LHCN-M2 (cell line): Measurements from ENCODE around the gene WDHD1. TPM values are rescaled to one million over a fixed set of nuclear protein-coding genes. Genes with fewer than 3 reads are reported as not detected.
A peak's percentile ranks its signal among the peaks of the same experiment; 100 is the strongest.
"Not testable (repeated sequence)": the region's sequence is repeated elsewhere in the genome, so short reads cannot be mapped to it uniquely, and the experiment has no call there.

Source experiments
- DNase-seq: peaks from one replicate; pipeline ENCODE4 v3.0.0-alpha.2; 2012; ENCODE audit warnings: low read depth
- polyA plus RNA-seq: library from polyadenylated mRNA; unstranded; fragments of >200 nt; gene quantifications from one replicate; pipeline ENCODE4 v1.2.1, GENCODE V29; 2012; ENCODE audit warnings: missing spikeins
- total RNA-seq: library from RNA; depleted of rRNA; stranded (reverse); fragments of >200 nt; gene quantifications from 2 replicates; pipeline ENCODE4 v1.2.3, GENCODE V29; 2014; rRNA removed

WDHD1 gene, protein sequence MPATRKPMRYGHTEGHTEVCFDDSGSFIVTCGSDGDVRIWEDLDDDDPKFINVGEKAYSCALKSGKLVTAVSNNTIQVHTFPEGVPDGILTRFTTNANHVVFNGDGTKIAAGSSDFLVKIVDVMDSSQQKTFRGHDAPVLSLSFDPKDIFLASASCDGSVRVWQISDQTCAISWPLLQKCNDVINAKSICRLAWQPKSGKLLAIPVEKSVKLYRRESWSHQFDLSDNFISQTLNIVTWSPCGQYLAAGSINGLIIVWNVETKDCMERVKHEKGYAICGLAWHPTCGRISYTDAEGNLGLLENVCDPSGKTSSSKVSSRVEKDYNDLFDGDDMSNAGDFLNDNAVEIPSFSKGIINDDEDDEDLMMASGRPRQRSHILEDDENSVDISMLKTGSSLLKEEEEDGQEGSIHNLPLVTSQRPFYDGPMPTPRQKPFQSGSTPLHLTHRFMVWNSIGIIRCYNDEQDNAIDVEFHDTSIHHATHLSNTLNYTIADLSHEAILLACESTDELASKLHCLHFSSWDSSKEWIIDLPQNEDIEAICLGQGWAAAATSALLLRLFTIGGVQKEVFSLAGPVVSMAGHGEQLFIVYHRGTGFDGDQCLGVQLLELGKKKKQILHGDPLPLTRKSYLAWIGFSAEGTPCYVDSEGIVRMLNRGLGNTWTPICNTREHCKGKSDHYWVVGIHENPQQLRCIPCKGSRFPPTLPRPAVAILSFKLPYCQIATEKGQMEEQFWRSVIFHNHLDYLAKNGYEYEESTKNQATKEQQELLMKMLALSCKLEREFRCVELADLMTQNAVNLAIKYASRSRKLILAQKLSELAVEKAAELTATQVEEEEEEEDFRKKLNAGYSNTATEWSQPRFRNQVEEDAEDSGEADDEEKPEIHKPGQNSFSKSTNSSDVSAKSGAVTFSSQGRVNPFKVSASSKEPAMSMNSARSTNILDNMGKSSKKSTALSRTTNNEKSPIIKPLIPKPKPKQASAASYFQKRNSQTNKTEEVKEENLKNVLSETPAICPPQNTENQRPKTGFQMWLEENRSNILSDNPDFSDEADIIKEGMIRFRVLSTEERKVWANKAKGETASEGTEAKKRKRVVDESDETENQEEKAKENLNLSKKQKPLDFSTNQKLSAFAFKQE
- total RNA-seq = 25.5 and 26.4 TPM in 2 replicates
- 4.5 TPM for polyA plus RNA-seq

DNA sequence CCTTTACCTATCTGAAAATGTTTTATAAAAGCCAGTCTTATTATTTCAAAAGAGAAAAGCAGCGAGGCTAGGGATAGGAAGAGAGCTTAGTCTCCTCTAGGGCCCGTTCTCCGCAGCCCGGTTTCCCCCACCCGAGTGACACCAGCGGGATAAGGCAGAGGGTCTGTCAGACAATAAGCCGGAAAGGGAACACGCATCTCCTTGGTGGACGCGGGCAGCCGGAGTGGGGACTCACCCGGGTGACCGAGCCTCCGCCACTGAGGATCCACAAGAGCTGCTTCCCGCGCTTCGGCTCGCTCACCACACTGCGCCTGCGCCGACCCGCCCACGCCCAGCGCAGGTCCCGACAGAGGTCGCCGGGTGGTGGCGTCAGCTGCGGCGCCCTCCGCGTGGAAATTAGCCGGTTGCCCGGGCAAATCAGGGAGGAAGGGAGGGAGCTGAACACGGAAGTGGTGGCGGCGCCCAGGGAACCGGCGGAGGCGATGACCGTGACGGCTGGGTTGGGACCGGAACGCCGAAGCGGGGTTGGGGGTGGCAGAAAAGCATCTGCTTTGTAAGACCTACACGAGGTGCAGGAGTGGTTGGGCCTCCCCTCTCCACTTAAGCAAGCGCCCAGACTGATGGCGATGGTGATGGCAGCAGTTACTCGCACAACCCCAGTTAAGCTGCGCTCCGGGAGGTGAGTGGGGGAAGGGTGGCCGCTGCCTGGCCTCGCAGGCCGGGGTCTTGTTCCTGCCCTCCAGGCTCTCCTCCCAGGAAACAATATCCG, at the start of gene WDHD1, which contains the start of gene SOCS4:
Gene WDHD1, minus strand, starts transcription at position 307 of the 769 bp plus-strand sequence. CDS start 312 bp downstream, outside the sequence.
Gene SOCS4, plus strand, starts transcription at position 444 of the 769 bp plus-strand sequence. CDS start 15,806 bp downstream, outside the sequence.
- DNase-seq = peak; percentile 92

DNA sequence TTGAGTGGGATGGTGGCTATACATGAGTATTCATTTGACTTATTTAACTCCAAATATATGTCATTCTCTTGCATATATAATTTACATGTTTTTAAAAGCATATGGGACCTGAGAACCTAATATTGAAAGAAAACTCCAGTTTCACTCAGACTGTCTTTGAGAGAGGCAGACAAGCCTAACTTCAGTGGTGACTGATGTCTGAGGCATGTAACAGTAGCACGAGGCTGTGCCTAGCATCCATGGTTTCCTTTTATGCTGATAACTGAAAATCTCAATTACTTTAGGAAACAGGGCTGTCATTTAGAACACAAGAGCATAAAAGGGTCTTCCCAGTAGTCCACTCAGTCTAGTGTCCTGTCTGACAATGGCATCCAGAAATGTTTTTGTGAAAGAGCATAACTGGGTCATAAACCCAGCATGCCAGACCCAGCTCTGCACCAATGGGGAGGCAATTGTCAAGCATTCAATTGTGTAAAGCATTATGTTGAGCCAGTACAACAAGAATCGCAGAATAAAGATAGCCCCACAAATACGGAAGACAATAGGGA, 48.8 kb upstream of the WDHD1 start:
- no peak for DNase-seq

DNA sequence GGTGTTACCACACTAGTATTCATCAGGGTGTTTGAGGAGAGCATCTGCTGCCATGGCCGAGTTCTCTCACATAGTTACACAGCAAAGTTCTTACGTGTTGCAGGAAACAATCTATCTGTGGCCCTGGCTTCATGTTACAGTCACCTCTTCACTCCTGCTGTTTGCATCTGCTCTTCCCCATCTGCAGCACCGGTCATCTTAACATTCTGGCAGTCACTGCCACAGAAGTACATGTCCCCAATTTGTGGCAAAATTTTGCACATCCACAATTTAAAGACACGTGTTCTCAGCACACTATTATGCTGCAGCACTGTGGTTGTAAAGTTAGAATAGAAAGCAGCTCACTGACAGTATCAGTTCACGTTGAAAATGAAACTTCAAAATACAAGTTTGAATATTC, 47.8 kb upstream of the WDHD1 start:
- DNase-seq = no peak

DNA sequence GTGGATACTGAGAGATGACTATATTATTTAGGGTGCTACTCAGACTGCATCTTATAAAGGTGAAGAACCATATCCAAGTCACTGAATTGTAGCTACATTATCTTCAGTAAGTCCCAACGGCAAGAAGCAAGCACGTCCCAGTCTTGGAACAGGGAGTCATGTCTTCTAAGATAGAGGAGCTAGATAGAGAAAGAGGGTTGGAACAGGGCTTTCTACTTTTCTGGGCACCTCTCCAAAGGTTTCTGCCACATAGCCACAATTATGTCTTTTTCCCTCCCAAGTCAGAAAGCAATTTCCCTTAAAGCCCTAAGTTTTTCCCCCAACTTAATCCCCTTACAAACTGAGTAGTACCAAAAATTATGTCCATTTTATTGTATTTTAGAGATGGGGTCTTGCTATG, 47.0 kb upstream of the WDHD1 start:
- DNase-seq = peak; percentile 66

DNA sequence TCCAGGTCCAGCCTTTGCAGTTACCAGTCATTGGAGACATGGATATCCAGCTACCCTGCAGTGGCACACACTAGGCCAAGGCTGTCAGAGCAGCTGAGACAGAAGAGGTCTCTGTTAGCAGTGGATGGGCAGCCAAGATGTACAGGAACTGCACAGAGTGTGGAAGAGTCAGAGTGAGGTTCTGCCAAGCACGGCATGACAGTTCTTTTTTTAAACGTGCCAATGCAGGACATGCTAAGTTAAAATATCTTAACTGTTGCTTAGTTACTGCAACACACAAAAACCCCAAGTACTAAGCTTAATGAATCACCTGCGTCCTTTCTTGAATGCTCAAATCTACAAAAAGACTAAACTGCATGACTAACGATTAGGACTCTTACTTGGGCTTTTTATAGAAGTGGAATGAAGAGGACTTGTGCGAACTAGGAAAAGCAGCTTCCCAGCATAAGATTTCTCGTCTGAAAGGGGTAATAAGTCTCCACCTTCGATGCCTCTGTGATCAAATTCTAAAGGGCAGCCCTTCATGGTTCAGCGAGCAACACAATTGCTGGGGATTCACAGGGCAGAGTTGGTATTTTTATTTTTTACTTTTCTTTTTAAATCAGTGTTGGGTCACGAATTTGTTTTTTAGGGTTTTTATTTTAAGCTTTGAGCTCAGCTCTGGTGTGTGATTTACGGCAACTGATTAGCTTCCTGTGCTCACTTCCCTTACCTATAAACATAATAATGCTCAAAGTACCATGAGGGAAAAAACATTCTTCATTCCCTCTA, 45.2 kb upstream of the WDHD1 start:
- DNase-seq = peak; percentile 97

DNA sequence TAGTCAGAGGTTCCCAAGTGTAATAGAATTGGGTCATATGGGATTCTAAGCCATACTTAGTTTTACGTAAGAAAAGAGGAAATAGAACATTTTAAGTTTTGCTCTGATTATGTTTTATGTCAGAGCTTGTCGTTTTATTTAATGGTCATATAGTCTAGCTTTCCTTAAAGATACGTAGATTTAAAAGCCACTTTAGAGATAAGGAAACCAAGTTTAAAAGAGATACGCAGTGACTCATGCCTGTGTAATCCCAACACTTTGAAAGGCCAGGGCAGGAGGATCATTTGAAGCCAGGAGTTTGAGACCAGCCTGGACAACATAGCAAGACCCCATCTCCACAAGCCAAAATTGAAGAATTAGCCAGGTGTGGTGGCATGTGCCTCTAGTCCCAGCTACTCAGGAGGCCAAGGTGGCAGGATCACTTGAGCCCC, 44.1 kb upstream of the WDHD1 start:
- DNase-seq = no peak

DNA sequence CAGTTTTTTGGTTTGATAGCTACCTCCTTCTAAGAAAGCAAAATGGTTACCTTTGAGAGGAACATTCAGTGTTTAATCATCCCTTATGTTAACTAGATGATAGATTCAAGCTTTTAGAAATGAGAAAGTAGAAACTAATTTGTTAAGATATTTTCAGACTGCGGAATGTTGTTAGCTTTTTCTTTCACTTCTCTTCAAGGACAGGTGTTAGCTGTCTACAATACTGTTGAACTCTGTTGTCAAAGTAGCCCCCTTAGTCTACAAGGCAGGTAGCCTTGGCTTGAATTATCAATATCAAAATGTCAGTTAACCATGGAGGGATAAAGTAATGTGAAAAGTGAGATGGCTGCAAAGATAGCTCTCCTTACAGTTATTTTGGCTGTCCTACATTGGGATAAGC, 39.3 kb upstream of the WDHD1 start:
- no peak for DNase-seq

DNA sequence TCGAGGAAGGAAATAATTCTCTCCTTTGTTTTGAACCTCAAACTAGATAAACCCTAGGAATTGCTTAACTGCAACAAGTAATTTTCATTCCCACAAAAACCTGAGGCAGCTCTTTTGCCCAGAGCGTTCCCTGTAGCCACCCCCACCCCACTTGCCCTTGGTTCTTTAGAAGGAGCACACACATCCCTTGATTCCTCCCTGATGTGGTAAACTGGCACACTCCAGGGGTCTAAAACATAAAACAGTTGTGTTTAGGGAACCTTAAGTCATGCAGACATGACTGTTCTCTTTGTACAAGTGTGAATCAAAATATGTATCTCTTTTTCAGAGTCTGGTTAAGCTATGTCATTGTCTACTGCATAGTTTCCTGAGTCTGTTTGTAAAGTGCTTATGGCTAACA, 38.5 kb upstream of the WDHD1 start:
- no peak for DNase-seq

DNA sequence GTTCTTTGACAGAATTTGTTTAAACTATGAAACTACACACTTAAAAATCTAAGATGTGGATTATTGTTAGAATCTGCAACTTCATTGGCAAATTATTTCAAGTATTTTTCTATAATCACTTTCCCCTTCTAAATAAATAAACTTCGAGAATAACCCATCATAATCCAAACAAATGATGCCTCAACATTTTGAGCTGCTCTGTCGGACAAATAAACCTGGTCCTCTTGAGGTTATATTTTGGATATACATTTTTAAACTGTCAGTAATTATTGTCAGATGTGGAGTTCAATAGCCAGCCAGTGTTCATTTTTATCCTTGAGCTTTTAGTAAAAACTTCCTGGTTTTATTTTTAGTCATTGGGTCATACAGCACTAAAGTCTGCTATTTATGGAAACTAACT, 38.0 kb upstream of the WDHD1 start:
- not testable (repeated sequence) for DNase-seq

DNA sequence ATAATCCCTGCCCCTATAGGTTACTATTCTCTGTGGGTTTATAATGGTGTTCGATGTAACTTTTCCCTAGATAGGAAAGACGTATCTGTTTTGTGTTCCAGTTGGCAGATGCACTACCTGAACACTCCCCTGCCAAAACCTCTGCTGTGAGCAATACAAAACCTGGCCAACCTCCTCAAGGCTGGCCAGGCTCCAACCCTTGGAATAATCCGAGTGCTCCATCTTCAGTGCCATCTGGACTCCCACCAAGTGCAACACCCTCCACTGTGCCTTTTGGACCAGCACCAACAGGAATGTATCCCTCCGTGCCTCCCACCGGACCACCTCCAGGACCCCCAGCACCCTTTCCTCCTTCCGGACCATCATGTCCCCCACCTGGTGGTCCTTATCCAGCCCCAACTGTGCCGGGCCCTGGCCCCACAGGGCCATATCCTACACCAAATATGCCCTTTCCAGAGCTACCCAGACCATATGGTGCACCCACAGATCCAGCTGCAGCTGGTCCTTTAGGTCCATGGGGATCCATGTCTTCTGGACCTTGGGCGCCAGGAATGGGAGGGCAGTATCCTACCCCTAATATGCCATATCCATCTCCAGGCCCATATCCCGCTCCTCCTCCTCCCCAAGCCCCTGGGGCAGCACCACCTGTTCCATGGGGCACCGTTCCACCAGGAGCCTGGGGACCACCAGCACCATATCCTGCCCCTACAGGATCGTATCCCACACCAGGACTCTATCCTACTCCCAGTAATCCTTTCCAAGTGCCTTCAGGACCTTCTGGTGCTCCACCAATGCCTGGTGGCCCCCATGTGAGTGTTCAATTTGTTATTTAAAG, 35.8 kb upstream of the WDHD1 start:
- no peak for DNase-seq

DNA sequence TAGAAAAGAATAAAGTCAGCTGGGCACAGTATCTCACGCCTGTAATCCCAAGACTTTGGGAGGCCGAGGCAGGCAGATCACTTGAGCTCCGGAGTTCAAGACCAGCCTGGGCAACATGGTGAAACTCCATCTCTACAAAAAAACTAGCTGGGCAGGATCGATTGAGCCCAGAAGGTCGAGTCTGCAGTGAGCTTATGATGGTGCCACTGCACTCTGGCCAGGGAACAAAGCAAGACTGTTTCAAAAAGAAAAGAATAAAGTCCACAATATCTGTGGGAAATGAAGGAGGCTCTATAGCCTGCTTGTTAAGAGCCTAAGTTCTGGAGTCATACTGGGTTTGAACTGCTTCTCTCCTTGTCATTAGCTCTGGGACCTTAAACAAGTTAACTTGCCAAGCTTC, 32.4 kb upstream of the WDHD1 start:
- no peak for DNase-seq

DNA sequence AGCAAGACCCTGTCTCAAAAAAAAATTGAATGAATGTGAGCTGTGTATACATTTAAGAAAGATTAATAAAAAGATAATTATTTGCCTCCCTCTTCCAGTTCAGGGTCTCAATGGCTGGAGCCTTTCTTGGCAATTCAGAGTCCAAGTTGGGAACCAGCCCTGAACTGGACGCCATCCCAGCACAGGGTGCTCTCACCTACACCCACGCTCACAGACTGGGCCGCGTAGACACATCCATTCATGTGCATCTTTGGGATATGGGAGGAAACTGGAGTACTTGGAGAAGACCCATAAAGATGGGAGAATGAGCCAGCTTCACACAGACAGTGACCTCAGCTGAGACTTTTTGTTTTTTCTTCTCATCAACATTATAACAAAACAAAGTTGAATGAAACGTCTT, 31.0 kb upstream of the WDHD1 start:
- DNase-seq = no peak

DNA sequence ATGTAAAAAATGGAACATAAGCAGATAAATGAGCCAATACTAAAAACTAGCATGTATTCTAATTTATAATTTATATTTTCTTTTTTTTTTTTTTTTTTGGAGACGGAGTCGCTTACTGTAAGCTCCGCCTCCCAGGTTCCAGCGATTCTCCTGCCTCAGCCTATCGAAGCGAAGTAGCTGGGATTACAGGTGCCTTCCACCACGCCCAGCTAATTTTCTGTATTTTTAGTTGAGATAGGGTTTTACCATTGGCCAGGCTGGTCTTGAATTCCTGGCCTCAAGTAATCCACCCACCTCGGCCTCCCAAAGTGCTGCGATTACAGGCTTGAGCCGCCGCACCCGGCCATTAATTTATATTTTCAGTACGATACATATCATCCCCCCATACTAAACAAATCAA, 27.2 kb upstream of the WDHD1 start:
- no peak for DNase-seq

DNA sequence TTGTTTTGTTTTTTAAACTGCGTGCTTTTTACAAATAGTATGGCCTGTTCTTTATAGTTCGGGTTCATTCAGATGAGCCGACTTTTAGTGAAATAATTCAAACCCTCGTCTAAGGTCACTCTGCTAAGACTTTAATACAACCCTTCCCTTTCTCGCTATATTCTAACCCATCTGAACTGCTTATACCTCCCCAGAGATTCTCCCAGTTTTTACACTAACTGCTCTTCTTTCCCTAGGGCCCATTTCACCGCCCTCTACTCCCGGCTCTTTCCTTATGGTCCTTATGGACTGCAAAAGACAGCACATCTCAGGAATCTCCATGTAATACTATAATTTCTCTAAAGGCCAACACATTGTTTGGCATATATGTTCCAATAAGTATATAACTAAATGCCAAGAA, 26.6 kb upstream of the WDHD1 start:
- DNase-seq = no peak

DNA sequence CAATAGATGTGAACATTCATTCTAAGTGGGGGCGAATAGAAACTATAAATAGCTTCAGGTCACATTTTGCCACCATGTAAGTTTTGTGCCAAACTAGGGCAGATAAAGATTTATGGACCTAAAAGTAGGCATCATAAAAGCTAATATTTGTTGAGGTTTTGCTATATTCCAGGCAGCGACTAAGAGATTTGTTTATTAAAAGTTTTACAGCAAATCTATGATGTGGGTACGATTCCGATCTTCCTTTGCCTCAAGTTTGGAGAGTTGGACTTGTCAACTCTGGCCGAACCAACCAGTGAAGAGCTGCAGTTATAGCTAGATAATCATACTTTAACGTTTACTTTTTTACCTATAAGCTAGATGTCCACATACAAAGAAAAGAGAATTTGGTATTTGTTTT, 26.1 kb upstream of the WDHD1 start:
- DNase-seq = no peak

DNA sequence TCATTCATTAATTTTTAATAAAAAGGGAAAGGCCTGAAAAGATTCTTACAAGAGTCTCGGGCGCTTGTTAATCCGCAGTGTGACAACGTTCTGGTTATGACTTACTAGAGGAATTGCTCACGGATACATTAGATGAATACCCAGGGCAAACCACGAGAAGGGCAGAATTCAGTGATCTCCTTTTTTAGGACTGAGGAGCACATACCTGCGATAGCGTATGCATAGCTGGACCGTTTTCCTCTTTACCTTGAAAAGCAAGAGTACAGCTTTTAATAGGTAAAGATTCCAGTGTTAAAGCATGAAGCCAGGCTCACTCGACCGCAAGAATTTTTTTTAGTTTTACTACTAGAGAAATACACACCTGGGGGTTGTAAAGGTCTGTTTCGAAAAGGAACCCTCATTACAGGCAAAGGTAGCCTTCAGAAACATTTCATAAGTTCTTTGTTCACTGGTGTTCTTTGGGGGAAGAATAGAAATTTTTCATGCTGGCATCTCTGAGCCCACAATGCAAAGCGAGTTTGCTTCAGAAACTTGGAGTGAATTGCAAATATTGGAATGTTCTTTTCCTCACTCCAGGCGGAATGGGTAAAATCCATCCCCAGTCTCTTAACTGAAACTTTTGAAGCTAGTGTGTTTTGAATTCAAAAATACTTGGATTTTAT, 25.5 kb upstream of the WDHD1 start:
- DNase-seq = peak; percentile 31

DNA sequence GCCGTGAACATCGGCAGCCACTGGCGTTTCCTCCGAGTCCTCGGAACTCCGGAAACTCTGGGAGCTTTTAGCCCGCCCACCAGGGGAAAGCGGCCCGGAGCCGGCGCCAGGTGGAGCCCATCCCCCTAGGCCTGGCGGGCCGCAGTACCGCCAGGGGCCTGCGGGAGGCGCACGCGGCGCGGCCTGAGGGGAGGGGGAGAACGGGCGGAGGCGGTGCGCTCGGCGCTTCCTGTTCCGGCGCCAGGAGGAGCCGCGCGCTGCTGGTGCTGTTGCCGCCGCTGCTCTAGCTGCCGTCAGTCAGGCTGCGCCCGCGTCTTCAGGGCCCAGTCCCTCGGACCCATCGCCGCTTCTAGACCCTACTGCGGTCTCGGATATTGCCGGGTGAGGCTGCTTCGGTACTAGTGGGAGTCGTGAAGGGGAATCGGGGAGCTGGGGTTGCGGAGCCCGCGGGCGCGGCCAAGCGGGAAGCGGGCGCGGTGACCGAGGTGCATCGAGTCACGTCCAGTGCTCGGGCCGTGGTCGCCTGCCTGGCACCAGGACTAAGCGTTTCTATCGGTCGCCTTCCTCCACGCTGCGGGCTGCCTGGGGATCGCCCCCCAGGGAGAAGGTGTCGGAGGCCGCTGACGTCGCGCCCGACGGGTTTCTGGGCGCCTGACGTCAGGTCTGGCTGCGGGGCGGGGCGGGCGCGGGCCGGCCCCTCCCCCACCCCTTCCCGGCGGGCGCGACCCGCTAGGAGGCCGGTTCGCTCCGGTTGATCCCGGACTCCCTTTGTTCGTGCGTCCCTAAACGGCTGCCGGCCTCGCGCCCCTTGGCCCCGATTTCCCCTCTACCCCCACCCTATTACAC, 24.7 kb upstream of the WDHD1 start, which contains the start of gene MAPK1IP1L:
Gene MAPK1IP1L, plus strand, starts transcription at position 225 of the 846 bp plus-strand sequence. CDS start 10,037 bp downstream, outside the sequence.
- peak; percentile 91 for DNase-seq

DNA sequence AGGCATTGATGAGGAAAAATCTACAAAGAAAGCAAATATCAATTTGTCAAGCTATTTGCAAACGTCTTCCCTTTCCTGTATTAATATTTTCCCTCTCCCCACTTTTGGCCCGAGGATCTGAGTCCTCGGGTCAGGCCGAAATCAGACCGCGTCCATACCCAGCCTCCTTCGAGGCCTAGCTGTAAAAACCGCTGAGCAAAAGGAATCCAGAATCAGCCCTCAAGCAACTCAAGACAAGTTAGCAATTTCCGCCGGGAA, 24.2 kb upstream of the WDHD1 start:
- DNase-seq = no peak
